Kidney (tissue), 14 donors: ENCODE measurements around the gene PAGR1. TPM values are rescaled to one million over a fixed set of nuclear protein-coding genes. Genes with fewer than 3 reads are reported as not detected.
A peak's percentile ranks its signal among the peaks of the same experiment; 100 is the strongest.

Experiments used
- DNase-seq, 5 donors: peaks; one replicate each; pipeline ENCODE4 v3.0.0-alpha.2; 2013 to 2020
- FAIRE-seq: peaks from 2 replicates; lab custom pipeline; 2012; peaks lifted over from hg19 to GRCh38; lab: Jason Lieb, UNC
- H3K27ac ChIP-seq, 2 donors: one replicate each; pipeline ENCODE4 v1.7.0; 2013; ENCODE audit warnings: low read depth in 2 of 2, low read length in 2 of 2, inconsistent platforms in 1 of 2
- H3K27me3 ChIP-seq: one replicate; pipeline ENCODE4 v1.7.1; 2013; ENCODE audit warnings: low read length, inconsistent platforms; ENCODE audit not compliant: control insufficient read depth, insufficient read depth
- H3K36me3 ChIP-seq, 3 donors: one replicate each; pipeline versions ENCODE4 v1.7.0 to v1.7.1; 2013; ENCODE audit warnings: low read length in 3 of 3, control low read depth in 1 of 3, inconsistent platforms in 1 of 3; ENCODE audit not compliant: insufficient read depth in 3 of 3, control insufficient read depth in 2 of 3
- H3K4me1 ChIP-seq, 3 donors: one replicate each; pipeline versions ENCODE4 v1.7.0 to v1.7.1; 2013; ENCODE audit warnings: low read length in 3 of 3, inconsistent platforms in 1 of 3, low read depth in 1 of 3; ENCODE audit not compliant: control insufficient read depth in 2 of 3, insufficient read depth in 2 of 3
- H3K4me3 ChIP-seq, 3 donors: one replicate each; pipeline versions ENCODE4 v1.7.0 to v1.8.1; 2013; ENCODE audit warnings: low read length in 3 of 3, control low read depth in 1 of 3, inconsistent platforms in 1 of 3
- H3K9ac ChIP-seq, 3 donors: one replicate each; pipeline versions ENCODE4 v1.7.0 to v1.7.1; 2013; ENCODE audit warnings: low read length in 3 of 3, control low read depth in 1 of 3, inconsistent platforms in 1 of 3
- H3K9me3 ChIP-seq, 3 donors: one replicate each; pipeline versions ENCODE4 v1.7.0 to v1.7.1; 2013; ENCODE audit warnings: low read length in 3 of 3, control low read depth in 1 of 3, inconsistent platforms in 1 of 3; ENCODE audit not compliant: control insufficient read depth in 2 of 3, insufficient read depth in 1 of 3
- CTCF ChIP-seq: IDR thresholded peaks from 3 replicates; pipeline ENCODE4 v1.5.1; 2012; ENCODE audit warnings: mild to moderate bottlenecking, moderate library complexity, borderline replicate concordance; ENCODE audit not compliant: insufficient read depth; ENCODE audit errors: extremely low read depth
- intact Hi-C: fragments of 100-400 bp; cut with DNase I; formaldehyde crosslinking; loops from one replicate; pipeline ENCODE4 v1.11.1; 2022
- polyA plus RNA-seq: library from polyadenylated mRNA; stranded (reverse); fragments of 350-450 nt; fragmentation: Illumina TruSeq; extraction: RNeasy Lipid Tissue Mini Kit (QIAGEN cat#74804); gene quantifications from one replicate; pipeline ENCODE4 v1.2.3, GENCODE V29; 2014; ENCODE audit warnings: low read depth, low replicate concordance; ENCODE audit not compliant: insufficient read depth
- total RNA-seq: library from RNA; stranded (reverse); fragmentation: NEBNext Ultra II Directional; extraction: Animal tissue kit (Norgen Biotek cat#: 25700); gene quantifications from one replicate; pipeline ENCODE4 v1.2.1, GENCODE V29; 2021
- donor health status: control.
- donor health status: control.
- donor health status: control.
- donor health status: control.
- donor health status: control.
- donor health status: DM: yes; HTN: yes; CAD: no.
- donor health status: Normal renal cell carcinoma (clear cell type).

The PAGR1 gene
- total and polyA plus RNA-seq, 2 donors from 2014 or later = 23.5 to 30.0 TPM

- no peak for TF ChIP-seq CTCF
- Histone ChIP-seq H3K4me1 (peaks cover 0 to 31% (median 25%) of the 10 kb centered on the region in 3 donors), H3K4me3 (peak within 1 kb of the TSS; percentile 36 to 86 (median 84)), H3K27me3 (no peaks in the 10 kb centered on the region), H3K9ac (peak within 1 kb of the TSS; percentile 20 to 86 (median 24)), H3K27ac (peak within 1 kb of the TSS; percentile 87 to 90), H3K36me3 (peaks cover 0 to 5% (median 0%) of the 10 kb centered on the region in 3 donors), H3K9me3 (no peaks in the 10 kb centered on the region)
- peak in 4 of 5 donors; percentile 45 to 91 (median 62) for DNase-seq
- intact Hi-C loops = no loop called here
- no peak for FAIRE-seq
These were observed 4.3 kb downstream of the PAGR1 start, which contains the start of gene MVP for GRCh38 chr16:29820271-29820701. Gene MVP (plus strand): TSS chr16:29820462. CDS start chr16:29830550, 10,088 bp downstream.

- H3K4me1 ChIP-seq = peaks cover 0 to 38% (median 27%) of the 10 kb centered on the region in 3 donors
- no peak for FAIRE-seq
These were observed 5.0 kb downstream of the PAGR1 start for GRCh38 chr16:29820730-29821642.

GRCh38 chr16:29821643-29822115 is 5.7 kb downstream of the PAGR1 start:
- peak in 1 of 5 donors; percentile 77 for DNase-seq

More at GRCh38 chr16:29820730-29821642, 5.0 kb downstream of the PAGR1 start:
- peak overlapping the region; percentile 87 to 90 for H3K27ac ChIP-seq
- DNase-seq = peak in 1 of 5 donors; percentile 92
- intact Hi-C loops = no loop called here
- H3K36me3 ChIP-seq = peaks cover 0 to 6% (median 0%) of the 10 kb centered on the region in 3 donors
- peak overlapping the region; percentile 20 to 86 (median 24) for H3K9ac ChIP-seq
- no peaks in the 10 kb centered on the region for H3K9me3 ChIP-seq
- peak overlapping the region; percentile 36 to 86 (median 84) for H3K4me3 ChIP-seq
- TF ChIP-seq CTCF = no peak
- no peaks in the 10 kb centered on the region for H3K27me3 ChIP-seq

More at GRCh38 chr16:29821643-29822115, 5.7 kb downstream of the PAGR1 start:
- Histone ChIP-seq H3K27me3 (no peaks in the 10 kb centered on the region), H3K36me3 (peaks cover 0 to 9% (median 0%) of the 10 kb centered on the region in 3 donors), H3K9me3 (no peaks in the 10 kb centered on the region), H3K27ac (peak overlapping the region; percentile 87 to 90), H3K4me3 (peak overlapping the region in 2 of 3 donors; percentile 84 to 86), H3K4me1 (peaks cover 0 to 41% (median 27%) of the 10 kb centered on the region in 3 donors), H3K9ac (peak overlapping the region in 2 of 3 donors; percentile 20 to 86)
- intact Hi-C loops = no loop called here
- no peak for FAIRE-seq
- TF ChIP-seq CTCF = no peak
